HepG2 (cell line): ENCODE measurements around the gene PLD6. TPM values are rescaled to one million over a fixed set of nuclear protein-coding genes. Genes with fewer than 3 reads are reported as not detected.

Source experiments
- ATAC-seq: fragments of 200-7000 bp; cut with Tn5 transposase; 3 replicates; pipeline ENCODE4 v1.9.1; 2020; ENCODE audit warnings: mild to moderate bottlenecking, moderate library complexity
- BruUV-seq: library from RNA; stranded (reverse); fragments of 400-500 nt; replicated peaks from 2 replicates; lab custom pipeline; 2021; lab: Mats Ljungman, UMichigan
- CTCF ChIA-PET: fragments of 300-600 bp; formaldehyde crosslinking; extraction: SDS; loops from one replicate; lab custom pipeline; 2021; ENCODE audit warnings: low total read pairs, inconsistent platforms, low intra/inter-chr PET ratio; lab: Yijun Ruan, JAX
- POLR2A ChIA-PET: fragments of 350-600 bp; sonication (Branson Sonifier 250); formaldehyde crosslinking; loops from one replicate; lab custom pipeline; 2020; ENCODE audit warnings: antibody characterized with exemption, inconsistent platforms; lab: Yijun Ruan, JAX
- DNase-seq: peaks from one replicate; pipeline ENCODE4 v3.0.0-alpha.2; 2015; ENCODE audit warnings: low spot score
- FAIRE-seq: peaks from 3 replicates; lab custom pipeline; 2011; peaks lifted over from hg19 to GRCh38; lab: Jason Lieb, UNC
- H2AFZ ChIP-seq: one replicate; pipeline ENCODE4 v1.6.1; 2011; ENCODE audit warnings: low read length, inconsistent platforms
- H3K27ac ChIP-seq: fragments of 300-600 bp; 3 replicates; pipeline ENCODE4 v1.8.0; 2011; ENCODE audit warnings: mixed run types, mild to moderate bottlenecking, mixed read lengths, low read length, inconsistent platforms; ENCODE audit not compliant: insufficient read depth; ENCODE audit errors: extremely low read length
- H3K27me3 ChIP-seq, 2 experiments: fragments of 200-600 bp in 1 of 2; 2 replicates in 1 of 2; 3 replicates in 1 of 2; pipeline versions ENCODE4 v1.6.0 to v1.8.0; 2011; ENCODE audit warnings: low read length in 2 of 2, mild to moderate bottlenecking in 2 of 2, moderate library complexity in 2 of 2, inconsistent platforms in 1 of 2; ENCODE audit not compliant: insufficient read depth in 2 of 2, control insufficient read depth in 1 of 2
- H3K36me3 ChIP-seq, 2 experiments: fragments of 200-600 bp in 1 of 2; replicated peaks in 1 of 2; 2 replicates in 1 of 2; 3 replicates in 1 of 2; pipeline versions ENCODE4 v1.5.1 to v1.8.0; 2011; ENCODE audit warnings: low read length in 2 of 2, inconsistent platforms in 1 of 2; ENCODE audit not compliant: insufficient read depth in 2 of 2, control insufficient read depth in 1 of 2
- H3K4me1 ChIP-seq: 2 replicates; pipeline ENCODE4 v1.5.1; 2012; ENCODE audit warnings: low read length, inconsistent platforms; ENCODE audit not compliant: insufficient read depth
- H3K4me2 ChIP-seq: 2 replicates; pipeline ENCODE4 v1.6.0; 2011; ENCODE audit warnings: low read depth, low read length, inconsistent platforms
- H3K4me3 ChIP-seq, 3 experiments: fragments of 200-600 bp in 1 of 3; sonication (generic), shearing (Covaris generic) in 1 of 3; replicated peaks in 1 of 3; 2 replicates each; pipeline ENCODE4 v1.5.1; 2011 to 2016; ENCODE audit warnings: low read length in 3 of 3, inconsistent platforms in 2 of 3, low read depth in 2 of 3, mild to moderate bottlenecking in 2 of 3, control low read depth in 1 of 3, mixed read lengths in 1 of 3; ENCODE audit not compliant: insufficient read depth in 1 of 3
- H3K79me2 ChIP-seq: one replicate; pipeline ENCODE4 v1.6.1; 2011; ENCODE audit warnings: low read length, inconsistent platforms; ENCODE audit not compliant: insufficient read depth
- H3K9ac ChIP-seq: 2 replicates; pipeline ENCODE4 v1.6.0; 2011; ENCODE audit warnings: mild to moderate bottlenecking, low read depth, low read length, inconsistent platforms; ENCODE audit not compliant: insufficient read depth
- H3K9me3 ChIP-seq: 2 replicates; pipeline ENCODE4 v1.5.1; 2012; ENCODE audit warnings: mild to moderate bottlenecking, low read length
- H4K20me1 ChIP-seq: 2 replicates; pipeline ENCODE4 v1.6.0; 2011; ENCODE audit warnings: inconsistent platforms, mild to moderate bottlenecking, low read length, moderate library complexity; ENCODE audit not compliant: insufficient read depth
- CAMTA2 ChIP-seq: sonication (generic); formaldehyde crosslinking; IDR thresholded peaks from 2 replicates; pipeline ENCODE4 v1.4.0; 2020; ENCODE audit warnings: mild to moderate bottlenecking, missing genetic modification reagents, borderline replicate concordance
- POLR2A ChIP-seq, 2 experiments: IDR thresholded peaks; 2 replicates each; pipeline ENCODE4 v1.6.1; 2011; ENCODE audit warnings: low read depth in 2 of 2, low read length in 2 of 2, mild to moderate bottlenecking in 1 of 2, moderate library complexity in 1 of 2; ENCODE audit not compliant: insufficient read depth in 1 of 2
- WGBS: methylation state at CpG from one replicate; pipeline ENCODE4 v1.1.6; 2017; ENCODE audit warnings: low lambda C conversion rate; 5-methylcytosine and 5-hydroxymethylcytosine counted together
- in situ Hi-C: cut with HindIII; loops from 2 replicates; pipeline ENCODE4 v1.10.0; 2017; ENCODE audit warnings: low pct_unique_long_range_greater_than_20kb; ENCODE audit not compliant: extremely low pct_ligation_motif_present
- intact Hi-C: fragments of 100-400 bp; cut with micrococcal nuclease; formaldehyde crosslinking; loops from one replicate; pipeline ENCODE4 v1.10.0; 2022; ENCODE audit not compliant: unreplicated experiment
- polyA plus RNA-seq, 8 experiments: library from polyadenylated mRNA; depleted of rRNA in 3 of 8; stranded (reverse) in 7 of 8; unstranded in 1 of 8; fragments of >200 nt; fragmentation: Illumina TruSeq in 4 of 8; extraction: Trizol in 4 of 8; gene quantifications; 2 replicates each; pipeline versions ENCODE4 v1.2.1 to v1.2.3, GENCODE V29; 2011 to 2016; ENCODE audit warnings: low read depth in 4 of 8, missing spikeins in 1 of 8, mixed read lengths in 1 of 8; ENCODE audit not compliant: insufficient read depth in 1 of 8
- total RNA-seq, 5 experiments: library from RNA; depleted of rRNA; stranded (reverse); fragments of >200 nt; fragmentation: Illumina TruSeq; extraction: Trizol; gene quantifications; 2 replicates each; pipeline ENCODE4 v1.2.3, GENCODE V29; 2016; ENCODE audit warnings: low read depth in 1 of 5
- TF ChIP-seq, protein P1 (sequence below): sonication (generic); formaldehyde crosslinking; IDR thresholded peaks from 2 replicates; pipeline ENCODE4 v1.5.1; 2020; ENCODE audit warnings: mild to moderate bottlenecking, missing genetic modification reagents, borderline replicate concordance

Gene PLD6
- total and polyA plus RNA-seq, 2 of the 13 experiments (the other 11 are each of a cell fraction or from before 2014, with no cell fraction given): 5.2 to 11.4 TPM

DNA sequence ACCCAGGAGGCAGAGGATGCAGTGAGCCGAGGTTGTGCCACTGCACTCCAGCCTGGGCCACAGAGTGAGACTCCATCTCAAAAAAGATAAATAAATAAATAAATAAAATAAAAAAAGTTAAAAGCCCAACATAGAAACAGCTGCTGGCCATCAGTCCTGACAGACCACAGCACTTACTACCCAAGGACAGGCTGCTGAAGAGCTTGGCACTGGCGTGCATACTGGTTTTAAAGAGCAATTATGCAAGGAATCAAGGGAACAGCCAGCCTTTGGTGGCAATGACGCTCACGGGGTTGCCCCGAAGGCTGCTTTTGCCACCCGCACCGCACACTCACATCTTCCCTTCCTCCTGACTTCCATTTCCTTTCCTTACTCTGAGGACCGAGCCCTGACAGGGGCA lies 4.2 kb downstream of the PLD6 start:
- no peak for FAIRE-seq
- Histone ChIP-seq H4K20me1 (no peaks in the 10 kb centered on the region), H3K79me2 (peaks cover 23% of the 10 kb centered on the region), H3K4me3 (no peak overlapping the region), H3K9ac (no peak overlapping the region), H2AFZ (no peak overlapping the region), H3K4me1 (peaks cover 35% of the 10 kb centered on the region), H3K27ac (no peak overlapping the region), H3K27me3 (no peaks in the 10 kb centered on the region; a peak in 1 of 5 replicates), H3K4me2 (no peak overlapping the region), H3K36me3 (peaks cover 13 to 22% of the 10 kb centered on the region in 2 experiments; a peak in 4 of 5 replicates), H3K9me3 (no peaks in the 10 kb centered on the region)
- POLR2A ChIA-PET: no interaction called here
- CTCF ChIA-PET: no interaction called here
- no peak for DNase-seq
- 95% methylated on average over 8 of the region's 8 CpGs for WGBS
- in situ Hi-C loops (no loop called here), intact Hi-C loops (loop anchor here (10.0 kb wide), 1 partner anchor 113 kb away; no protein-coding TSS in a partner anchor)
- BruUV-seq: no TSS peak
- no peak for ATAC-seq
- TF ChIP-seq, protein P1, sequence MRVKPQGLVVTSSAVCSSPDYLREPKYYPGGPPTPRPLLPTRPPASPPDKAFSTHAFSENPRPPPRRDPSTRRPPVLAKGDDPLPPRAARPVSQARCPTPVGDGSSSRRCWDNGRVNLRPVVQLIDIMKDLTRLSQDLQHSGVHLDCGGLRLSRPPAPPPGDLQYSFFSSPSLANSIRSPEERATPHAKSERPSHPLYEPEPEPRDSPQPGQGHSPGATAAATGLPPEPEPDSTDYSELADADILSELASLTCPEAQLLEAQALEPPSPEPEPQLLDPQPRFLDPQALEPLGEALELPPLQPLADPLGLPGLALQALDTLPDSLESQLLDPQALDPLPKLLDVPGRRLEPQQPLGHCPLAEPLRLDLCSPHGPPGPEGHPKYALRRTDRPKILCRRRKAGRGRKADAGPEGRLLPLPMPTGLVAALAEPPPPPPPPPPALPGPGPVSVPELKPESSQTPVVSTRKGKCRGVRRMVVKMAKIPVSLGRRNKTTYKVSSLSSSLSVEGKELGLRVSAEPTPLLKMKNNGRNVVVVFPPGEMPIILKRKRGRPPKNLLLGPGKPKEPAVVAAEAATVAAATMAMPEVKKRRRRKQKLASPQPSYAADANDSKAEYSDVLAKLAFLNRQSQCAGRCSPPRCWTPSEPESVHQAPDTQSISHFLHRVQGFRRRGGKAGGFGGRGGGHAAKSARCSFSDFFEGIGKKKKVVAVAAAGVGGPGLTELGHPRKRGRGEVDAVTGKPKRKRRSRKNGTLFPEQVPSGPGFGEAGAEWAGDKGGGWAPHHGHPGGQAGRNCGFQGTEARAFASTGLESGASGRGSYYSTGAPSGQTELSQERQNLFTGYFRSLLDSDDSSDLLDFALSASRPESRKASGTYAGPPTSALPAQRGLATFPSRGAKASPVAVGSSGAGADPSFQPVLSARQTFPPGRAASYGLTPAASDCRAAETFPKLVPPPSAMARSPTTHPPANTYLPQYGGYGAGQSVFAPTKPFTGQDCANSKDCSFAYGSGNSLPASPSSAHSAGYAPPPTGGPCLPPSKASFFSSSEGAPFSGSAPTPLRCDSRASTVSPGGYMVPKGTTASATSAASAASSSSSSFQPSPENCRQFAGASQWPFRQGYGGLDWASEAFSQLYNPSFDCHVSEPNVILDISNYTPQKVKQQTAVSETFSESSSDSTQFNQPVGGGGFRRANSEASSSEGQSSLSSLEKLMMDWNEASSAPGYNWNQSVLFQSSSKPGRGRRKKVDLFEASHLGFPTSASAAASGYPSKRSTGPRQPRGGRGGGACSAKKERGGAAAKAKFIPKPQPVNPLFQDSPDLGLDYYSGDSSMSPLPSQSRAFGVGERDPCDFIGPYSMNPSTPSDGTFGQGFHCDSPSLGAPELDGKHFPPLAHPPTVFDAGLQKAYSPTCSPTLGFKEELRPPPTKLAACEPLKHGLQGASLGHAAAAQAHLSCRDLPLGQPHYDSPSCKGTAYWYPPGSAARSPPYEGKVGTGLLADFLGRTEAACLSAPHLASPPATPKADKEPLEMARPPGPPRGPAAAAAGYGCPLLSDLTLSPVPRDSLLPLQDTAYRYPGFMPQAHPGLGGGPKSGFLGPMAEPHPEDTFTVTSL (CRISPR knock-in tag): no peak
- TF ChIP-seq CAMTA2 (CRISPR knock-in tag): no peak
- 0 out of 4 replicates have a peak, but pooled peaks of 1 of the 2 experiments have one; percentile 10 for TF ChIP-seq POLR2A (IDR thresholded peaks at IDR 0.05; ENCODE audit: insufficient read depth in 1 of 2, low read depth in 2 of 2, low read length in 2 of 2)
